GM19395 (cell line): ENCODE results near the gene SPATA31A1.
"Not testable (repeated sequence)": the region's sequence is repeated elsewhere in the genome, so short reads cannot be mapped to it uniquely, and the experiment has no call there.

ENCODE experiments used
- ATAC-seq: cut with Tn5 transposase; IDR thresholded peaks from one replicate; pipeline ENCODE4 v1.9.1; 2021; ENCODE audit warnings: mild to moderate bottlenecking, moderate library complexity; ENCODE audit not compliant: unreplicated experiment

SPATA31A1 gene

DNA sequence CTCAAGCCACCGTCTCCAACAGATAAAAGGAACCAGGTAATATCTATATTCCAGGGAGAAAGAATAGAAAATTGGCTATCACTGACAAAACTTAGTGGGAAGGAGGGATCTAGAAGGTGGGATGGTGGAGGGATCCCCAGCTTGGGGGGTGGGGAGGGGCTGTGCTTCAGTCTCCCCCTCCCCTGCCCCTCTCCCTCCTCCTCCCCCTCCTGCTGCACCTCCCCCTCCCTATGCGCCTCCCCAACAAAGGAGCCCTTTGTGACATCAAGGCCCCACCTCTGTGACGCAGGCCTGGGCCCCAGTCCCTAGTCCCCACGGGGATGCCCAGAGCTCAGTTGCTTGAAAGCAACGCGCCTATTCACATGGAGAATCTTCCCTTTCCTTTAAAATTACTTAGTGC, at the start of gene SPATA31A1:
SPATA31A1 (plus strand) TSS at position 301 of the 400 bp plus-strand sequence; CDS start at position 363, 62 bp downstream.
- ATAC-seq = not testable (repeated sequence)

DNA sequence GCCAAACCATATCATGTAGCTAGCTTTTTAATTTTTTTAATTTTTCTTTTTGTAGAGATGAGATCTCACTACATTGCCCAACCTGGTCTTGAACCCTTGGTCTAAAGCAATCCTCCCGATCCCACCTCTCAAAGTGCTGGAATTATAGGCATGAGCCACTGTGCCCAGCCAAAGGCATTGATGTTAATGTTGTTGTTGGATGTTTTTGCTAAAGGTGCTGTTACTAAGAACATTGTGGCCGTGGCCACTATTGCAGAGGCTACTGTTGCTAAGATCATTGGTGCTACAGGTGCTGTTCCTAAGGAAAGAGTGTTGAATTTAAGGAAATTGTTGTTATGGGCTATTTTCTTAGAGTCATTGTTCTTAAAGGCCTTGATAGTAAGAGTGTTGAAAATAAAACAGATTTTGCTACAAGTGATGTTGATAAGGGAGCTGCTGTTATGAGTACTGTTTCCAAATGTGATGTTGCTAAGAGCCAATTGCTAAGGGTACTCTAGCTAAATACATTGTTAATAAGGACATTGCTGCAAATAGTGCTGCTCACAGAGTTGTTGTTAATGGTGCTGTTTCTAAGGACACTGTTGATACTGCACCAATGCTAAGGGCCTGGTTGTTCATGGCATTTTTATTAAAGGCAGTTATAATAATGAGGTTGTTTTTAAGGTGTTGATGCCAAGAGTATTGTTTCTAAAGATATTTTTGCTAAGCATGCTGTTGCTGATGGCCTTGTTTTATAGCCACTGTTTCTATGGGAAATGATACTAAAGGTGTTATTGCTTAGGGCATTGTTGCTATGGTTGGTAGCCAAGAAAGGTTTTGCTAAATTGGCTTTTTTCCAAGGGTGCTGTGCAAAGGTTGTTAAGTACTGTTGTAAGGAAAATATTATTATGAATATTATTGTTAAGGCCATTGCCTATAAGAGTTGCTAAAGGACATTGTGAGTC, 52.1 kb downstream of the SPATA31A1 start:
- ATAC-seq = not testable (repeated sequence)

DNA sequence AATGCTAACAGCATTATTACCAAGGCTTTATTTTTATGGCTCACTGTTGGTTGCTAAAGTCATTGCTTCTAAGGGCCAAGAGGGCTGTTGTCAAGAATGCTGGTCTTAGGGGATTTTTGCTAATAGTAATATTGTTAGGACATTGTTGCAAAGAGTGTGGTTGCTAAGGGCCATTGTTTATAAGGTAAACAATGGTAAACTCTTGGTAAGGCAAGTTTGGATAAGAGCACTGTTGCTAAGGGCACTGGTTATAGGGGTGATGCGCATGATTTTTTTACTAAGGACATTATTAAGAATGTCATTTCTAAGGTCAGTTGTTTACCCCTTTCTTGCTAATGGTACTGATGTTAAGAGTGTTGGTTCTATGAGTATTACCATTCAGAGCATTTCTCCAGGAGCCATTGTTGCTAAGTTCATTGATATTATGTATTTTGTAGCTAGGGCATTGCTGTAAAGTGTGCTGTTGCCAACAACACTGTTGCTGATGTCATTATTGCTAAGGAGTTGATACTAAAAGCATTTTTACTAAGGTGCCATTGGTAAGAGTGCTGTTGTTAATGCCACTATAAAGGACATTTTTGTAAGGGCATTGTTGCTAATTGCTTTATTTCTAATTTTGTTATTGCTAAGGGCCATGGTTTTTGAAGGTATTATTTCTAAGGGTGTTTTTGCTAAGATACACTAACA, 55.9 kb downstream of the SPATA31A1 start:
- ATAC-seq = not testable (repeated sequence)
